VCaP (cell line): ENCODE measurements around the gene TOM1L2.
"Not testable (repeated sequence)": the region's sequence is repeated elsewhere in the genome, so short reads cannot be mapped to it uniquely, and the experiment has no call there.

ENCODE experiments used
- H3K27ac ChIP-seq: fragments of 450-650 bp; 2 replicates; pipeline ENCODE4 v1.5.1; 2017
- CTCF ChIP-seq: fragments of 450-650 bp; conservative IDR thresholded peaks from 2 replicates; pipeline ENCODE4 v1.5.1; 2017; ENCODE audit warnings: mild to moderate bottlenecking, moderate library complexity

TOM1L2 gene

GRCh38 chr17:18004884-18005305 is 32.7 kb upstream of the TOM1L2 start:
- TF ChIP-seq CTCF = peak; percentile 41; the same call in 1 of the 2 replicates
- no peak overlapping the region for H3K27ac ChIP-seq

GRCh38 chr17:18004345-18004744 is 32.1 kb upstream of the TOM1L2 start:
- H3K27ac ChIP-seq = no peak overlapping the region
- TF ChIP-seq CTCF = no peak

GRCh38 chr17:18002171-18002570 is 30.0 kb upstream of the TOM1L2 start:
- no peak overlapping the region for H3K27ac ChIP-seq
- TF ChIP-seq CTCF = no peak

- TF ChIP-seq CTCF = no peak
- H3K27ac ChIP-seq = no peak overlapping the region
These were observed 27.8 kb upstream of the TOM1L2 start for GRCh38 chr17:18000030-18000408.

- no peak for TF ChIP-seq CTCF
- no peak overlapping the region for H3K27ac ChIP-seq
These were observed 27.3 kb upstream of the TOM1L2 start for GRCh38 chr17:17999364-18000029.

GRCh38 chr17:17998934-17999333 is 26.7 kb upstream of the TOM1L2 start:
- no peak overlapping the region for H3K27ac ChIP-seq
- no peak for TF ChIP-seq CTCF

- H3K27ac ChIP-seq = not testable (repeated sequence)
These were observed 23.7 kb upstream of the TOM1L2 start for GRCh38 chr17:17995887-17996286.

- H3K27ac ChIP-seq = no peak overlapping the region
- TF ChIP-seq CTCF = peak; percentile 34
These were observed 22.3 kb upstream of the TOM1L2 start for GRCh38 chr17:17994271-17995069.
